SJSA1 (cell line): ENCODE data around the gene KRTAP17-1. TPM values are rescaled to one million over a fixed set of nuclear protein-coding genes. Genes with fewer than 3 reads are reported as not detected.
"Not testable (repeated sequence)": the region's sequence is repeated elsewhere in the genome, so short reads cannot be mapped to it uniquely, and the experiment has no call there.

Experiments used
- DNase-seq, 2 experiments: peaks; one replicate each; pipeline ENCODE4 v3.0.0-alpha.2; 2015 to 2020; ENCODE audit warnings: low spot score in 2 of 2, low read depth in 1 of 2
- H3K27ac ChIP-seq: fragments of 250-450 bp; sonication (Bioruptor Pico); 2 replicates; pipeline ENCODE4 v1.5.1; 2020; ENCODE audit warnings: mild to moderate bottlenecking, moderate library complexity
- H3K27me3 ChIP-seq: fragments of 250-450 bp; sonication (Bioruptor Pico); replicated peaks from 2 replicates; pipeline ENCODE4 v1.5.1; 2020; ENCODE audit warnings: mild to moderate bottlenecking, moderate library complexity
- H3K36me3 ChIP-seq: fragments of 250-450 bp; sonication (Bioruptor Pico); 2 replicates; pipeline ENCODE4 v1.5.1; 2020; ENCODE audit warnings: mild to moderate bottlenecking
- H3K4me1 ChIP-seq: fragments of 250-450 bp; sonication (Bioruptor Pico); replicated peaks from 2 replicates; pipeline ENCODE4 v1.6.1; 2021; ENCODE audit warnings: mild to moderate bottlenecking
- H3K4me3 ChIP-seq: fragments of 250-450 bp; sonication (Bioruptor Pico); 2 replicates; pipeline ENCODE4 v1.5.1; 2020; ENCODE audit warnings: mild to moderate bottlenecking
- H3K9me3 ChIP-seq: fragments of 250-450 bp; sonication (Bioruptor Pico); replicated peaks from 2 replicates; pipeline ENCODE4 v1.5.1; 2020; ENCODE audit warnings: mild to moderate bottlenecking
- total RNA-seq: library from RNA; depleted of rRNA; stranded (reverse); fragments of >200 nt; shearing (Covaris generic); gene quantifications from 2 replicates; pipeline ENCODE4 v1.2.3, GENCODE V29; 2014; rRNA removed

Gene KRTAP17-1
- total RNA-seq, 1 experiment from 2014 or later, result not detected

- H3K27me3 ChIP-seq, result no peaks in the 10 kb centered on the region
- DNase-seq, result no peak
- no peaks in the 10 kb centered on the region for H3K9me3 ChIP-seq
- H3K4me3 ChIP-seq, result no peak overlapping the region
- no peaks in the 10 kb centered on the region for H3K4me1 ChIP-seq
- no peak overlapping the region for H3K27ac ChIP-seq
- H3K36me3 ChIP-seq, result no peaks in the 10 kb centered on the region
Observed at GRCh38 chr17:41271858-41272257, 43.7 kb downstream of the KRTAP17-1 start.

DNA sequence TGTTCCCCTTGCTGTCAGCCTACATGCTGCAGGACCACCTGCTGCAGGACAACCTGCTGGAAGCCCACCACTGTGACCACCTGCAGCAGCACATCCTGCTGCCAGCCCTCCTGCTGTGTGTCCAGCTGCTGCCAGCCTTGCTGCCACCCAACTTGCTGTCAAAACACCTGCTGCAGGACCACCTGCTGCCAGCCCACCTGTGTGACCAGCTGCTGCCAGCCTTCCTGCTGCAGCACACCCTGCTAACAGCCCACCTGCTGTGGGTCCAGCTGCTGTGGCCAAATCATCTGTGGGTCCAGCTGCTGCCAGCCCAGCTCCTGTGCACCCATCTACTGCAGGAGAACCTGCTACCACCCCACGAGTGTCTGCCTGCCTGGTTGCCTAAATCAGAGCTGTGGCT is 44.2 kb downstream of the KRTAP17-1 start:
- not testable (repeated sequence) for DNase-seq, H3K9me3 ChIP-seq, H3K4me3 ChIP-seq, H3K27me3 ChIP-seq, H3K4me1 ChIP-seq, H3K36me3 ChIP-seq, H3K27ac ChIP-seq

- Histone ChIP-seq H3K4me3 (no peak overlapping the region), H3K36me3 (no peaks in the 10 kb centered on the region), H3K27me3 (no peaks in the 10 kb centered on the region), H3K4me1 (no peaks in the 10 kb centered on the region), H3K9me3 (no peaks in the 10 kb centered on the region), H3K27ac (no peak overlapping the region)
- DNase-seq, result no peak
Observed at GRCh38 chr17:41267711-41268110, 47.8 kb downstream of the KRTAP17-1 start.

- Histone ChIP-seq H3K36me3 (no peaks in the 10 kb centered on the region), H3K27ac (no peak within 1 kb of the TSS), H3K9me3 (no peaks in the 10 kb centered on the region), H3K4me1 (no peaks in the 10 kb centered on the region), H3K27me3 (no peaks in the 10 kb centered on the region), H3K4me3 (no peak within 1 kb of the TSS)
- no peak for DNase-seq
Observed at GRCh38 chr17:41265078-41265477, 50.4 kb downstream of the KRTAP17-1 start, which contains the start of gene KRTAP9-6. Gene KRTAP9-6, plus strand, starts transcription at chr17:41265378. Its CDS starts 0 bp downstream, at chr17:41265378.

Other genes with a start within 250 kb of the KRTAP17-1 start
- gene KRTAP2-4, start 249.8 kb downstream of the KRTAP17-1 start, total RNA-seq, result not detected in 2 replicates
- not detected in 2 replicates for gene KRTAP4-7, start 231.6 kb downstream of the KRTAP17-1 start, total RNA-seq
- gene KRTAP4-8, start 217.6 kb downstream of the KRTAP17-1 start, total RNA-seq, result not detected in 2 replicates
- not detected in 2 replicates for gene KRTAP4-16, start 213.5 kb downstream of the KRTAP17-1 start, total RNA-seq
- not detected in 2 replicates for gene KRTAP4-9, start 210.3 kb downstream of the KRTAP17-1 start, total RNA-seq
- gene KRTAP4-11, start 197.3 kb downstream of the KRTAP17-1 start, total RNA-seq, result not detected in 2 replicates
- not detected in 2 replicates for gene KRTAP4-12, start 191.5 kb downstream of the KRTAP17-1 start, total RNA-seq
- not detected in 2 replicates for gene KRTAP4-6, start 175.2 kb downstream of the KRTAP17-1 start, total RNA-seq
- gene KRTAP4-5, start 165.9 kb downstream of the KRTAP17-1 start, total RNA-seq, result not detected in 2 replicates
- gene KRTAP4-4, start 155.0 kb downstream of the KRTAP17-1 start, total RNA-seq, result not detected in 2 replicates
- gene KRTAP4-3, start 147.5 kb downstream of the KRTAP17-1 start, total RNA-seq, result not detected in 2 replicates
- not detected in 2 replicates for gene KRTAP4-2, start 137.5 kb downstream of the KRTAP17-1 start, total RNA-seq
- gene KRTAP4-1, start 130.8 kb downstream of the KRTAP17-1 start, total RNA-seq, result not detected in 2 replicates
- gene KRTAP9-1, start 125.8 kb downstream of the KRTAP17-1 start, total RNA-seq, result not detected in 2 replicates
- not detected in 2 replicates for gene KRTAP9-2, start 89.1 kb downstream of the KRTAP17-1 start, total RNA-seq
- not detected in 2 replicates for gene KRTAP9-3, start 83.3 kb downstream of the KRTAP17-1 start, total RNA-seq
- gene KRTAP9-8, start 77.7 kb downstream of the KRTAP17-1 start, total RNA-seq, result not detected in 2 replicates
- not detected in 2 replicates for gene KRTAP9-4, start 66.0 kb downstream of the KRTAP17-1 start, total RNA-seq
- not detected in 2 replicates for gene KRTAP9-9, start 60.3 kb downstream of the KRTAP17-1 start, total RNA-seq
- gene KRTAP9-6, start 50.3 kb downstream of the KRTAP17-1 start, total RNA-seq, result not detected in 2 replicates
- gene KRTAP9-7, start 40.0 kb downstream of the KRTAP17-1 start, total RNA-seq, result not detected in 2 replicates
- not detected in 2 replicates for gene KRTAP29-1, start 12.9 kb downstream of the KRTAP17-1 start, total RNA-seq
- gene KRTAP16-1, start 6.4 kb downstream of the KRTAP17-1 start, total RNA-seq, result not detected in 2 replicates
- not detected in 2 replicates for gene KRT33A, start 35.1 kb upstream of the KRTAP17-1 start, total RNA-seq
- gene KRT33B, start 54.1 kb upstream of the KRTAP17-1 start, total RNA-seq, result 0.21 and 0.72 TPM in 2 replicates
- gene KRT34, start 66.6 kb upstream of the KRTAP17-1 start, total RNA-seq, result 0.84 and 1.6 TPM in 2 replicates
- not detected in 2 replicates for gene KRT31, start 81.9 kb upstream of the KRTAP17-1 start, total RNA-seq
- not detected in 2 replicates for gene KRT37, start 108.9 kb upstream of the KRTAP17-1 start, total RNA-seq
- gene KRT38, start 125.3 kb upstream of the KRTAP17-1 start, total RNA-seq, result not detected in 2 replicates
- not detected in 2 replicates for gene KRT32, start 151.7 kb upstream of the KRTAP17-1 start, total RNA-seq
- gene KRT35, start 165.4 kb upstream of the KRTAP17-1 start, total RNA-seq, result not detected in 2 replicates
- not detected in 2 replicates for gene KRT36, start 174.2 kb upstream of the KRTAP17-1 start, total RNA-seq
- gene KRT13, start 189.9 kb upstream of the KRTAP17-1 start, total RNA-seq, result not detected in 2 replicates
- 1.6 and 3.9 TPM in 2 replicates for gene KRT15, start 203.2 kb upstream of the KRTAP17-1 start, total RNA-seq
- not detected in 2 replicates for gene KRT19, start 212.6 kb upstream of the KRTAP17-1 start, total RNA-seq